Type B pancreatic cell (in vitro differentiated cells): ENCODE results near the gene ARIH1. TPM values are rescaled to one million over a fixed set of nuclear protein-coding genes. Genes with fewer than 3 reads are reported as not detected.

ENCODE experiments used
- DNase-seq: peaks from one replicate; pipeline ENCODE4 v3.0.0; 2021; ENCODE audit warnings: mixed read lengths; ENCODE audit not compliant: unreplicated experiment; ENCODE audit errors: extremely low spot score
- H3K27ac Mint-ChIP-seq: 2 replicates; pipeline ENCODE4 v1.8.0; 2021; ENCODE audit warnings: mild to moderate bottlenecking, mixed read lengths
- H3K27me3 Mint-ChIP-seq: 2 replicates; pipeline ENCODE4 v1.8.0; 2021; ENCODE audit warnings: mixed read lengths
- H3K36me3 Mint-ChIP-seq: 2 replicates; pipeline ENCODE4 v1.8.0; 2021; ENCODE audit warnings: mixed read lengths
- H3K4me1 Mint-ChIP-seq: one replicate; pipeline ENCODE4 v1.8.0; 2021; ENCODE audit warnings: mixed read lengths; ENCODE audit not compliant: unreplicated experiment
- H3K4me3 Mint-ChIP-seq: 2 replicates; pipeline ENCODE4 v1.8.0; 2021; ENCODE audit warnings: mild to moderate bottlenecking, mixed read lengths
- H3K9me3 Mint-ChIP-seq: 2 replicates; pipeline ENCODE4 v1.8.0; 2021; ENCODE audit warnings: mixed read lengths
- total RNA-seq: library from RNA; stranded (reverse); gene quantifications from 2 replicates; pipeline ENCODE4 v1.2.1, GENCODE V29; 2021; ENCODE audit warnings: low replicate concordance
- TF ChIP-seq, protein P1 (sequence below): fragments of 200-600 bp; sonication (generic); conservative IDR thresholded peaks from 2 replicates; pipeline ENCODE4 v1.5.0; 2021; ENCODE audit warnings: antibody characterized with exemption, mild to moderate bottlenecking

ARIH1 gene
- total RNA-seq, 1 donor from 2014 or later = 172 TPM

- H3K27ac Mint-ChIP-seq = no peak overlapping the region
- H3K27me3 Mint-ChIP-seq = peaks cover 18% of the 10 kb centered on the region
- H3K4me1 Mint-ChIP-seq = no peaks in the 10 kb centered on the region
- DNase-seq = no peak
- TF ChIP-seq, protein P1, sequence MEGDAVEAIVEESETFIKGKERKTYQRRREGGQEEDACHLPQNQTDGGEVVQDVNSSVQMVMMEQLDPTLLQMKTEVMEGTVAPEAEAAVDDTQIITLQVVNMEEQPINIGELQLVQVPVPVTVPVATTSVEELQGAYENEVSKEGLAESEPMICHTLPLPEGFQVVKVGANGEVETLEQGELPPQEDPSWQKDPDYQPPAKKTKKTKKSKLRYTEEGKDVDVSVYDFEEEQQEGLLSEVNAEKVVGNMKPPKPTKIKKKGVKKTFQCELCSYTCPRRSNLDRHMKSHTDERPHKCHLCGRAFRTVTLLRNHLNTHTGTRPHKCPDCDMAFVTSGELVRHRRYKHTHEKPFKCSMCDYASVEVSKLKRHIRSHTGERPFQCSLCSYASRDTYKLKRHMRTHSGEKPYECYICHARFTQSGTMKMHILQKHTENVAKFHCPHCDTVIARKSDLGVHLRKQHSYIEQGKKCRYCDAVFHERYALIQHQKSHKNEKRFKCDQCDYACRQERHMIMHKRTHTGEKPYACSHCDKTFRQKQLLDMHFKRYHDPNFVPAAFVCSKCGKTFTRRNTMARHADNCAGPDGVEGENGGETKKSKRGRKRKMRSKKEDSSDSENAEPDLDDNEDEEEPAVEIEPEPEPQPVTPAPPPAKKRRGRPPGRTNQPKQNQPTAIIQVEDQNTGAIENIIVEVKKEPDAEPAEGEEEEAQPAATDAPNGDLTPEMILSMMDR = no peak
- H3K36me3 Mint-ChIP-seq = no peaks in the 10 kb centered on the region
- H3K4me3 Mint-ChIP-seq = no peak overlapping the region
- no peaks in the 10 kb centered on the region for H3K9me3 Mint-ChIP-seq
Observed at GRCh38 chr15:72451224-72451623, 22.9 kb upstream of the ARIH1 start.

- no peaks in the 10 kb centered on the region for H3K9me3 Mint-ChIP-seq
Observed at GRCh38 chr15:72456684-72457083, 17.4 kb upstream of the ARIH1 start.

DNA sequence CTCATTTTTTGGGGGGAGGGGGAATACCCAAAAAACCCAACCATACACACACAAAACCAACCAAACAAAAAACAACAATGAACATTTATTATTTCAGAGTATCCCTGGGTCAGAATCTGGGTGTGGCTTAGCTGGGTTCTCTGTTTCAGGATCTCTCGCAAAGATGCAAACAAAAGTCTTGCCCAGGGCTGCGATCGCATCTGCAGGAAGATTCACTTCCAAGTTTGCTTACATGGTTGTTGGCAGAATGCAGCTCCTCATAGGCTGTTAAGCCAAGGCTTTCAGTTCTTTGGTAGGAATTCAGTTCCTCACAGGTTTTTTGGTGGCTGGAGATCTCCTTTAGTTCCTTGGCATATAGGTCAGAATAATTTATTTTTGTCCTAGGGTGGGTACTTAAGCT, 13.7 kb upstream of the ARIH1 start:
- DNase-seq = no peak
- no peak overlapping the region for H3K27ac Mint-ChIP-seq
- no peaks in the 10 kb centered on the region for H3K36me3 Mint-ChIP-seq
- peaks cover 2% of the 10 kb centered on the region for H3K27me3 Mint-ChIP-seq
- H3K4me3 Mint-ChIP-seq = no peak overlapping the region
- no peaks in the 10 kb centered on the region for H3K4me1 Mint-ChIP-seq
- no peaks in the 10 kb centered on the region for H3K9me3 Mint-ChIP-seq
- TF ChIP-seq, protein P1 = no peak

More at GRCh38 chr15:72456684-72457083, 17.4 kb upstream of the ARIH1 start:
- Mint-ChIP-seq H3K27me3 (peaks cover 16% of the 10 kb centered on the region), H3K4me1 (no peaks in the 10 kb centered on the region), H3K36me3 (no peaks in the 10 kb centered on the region), H3K4me3 (no peak overlapping the region), H3K27ac (no peak overlapping the region)
- no peak for DNase-seq
- TF ChIP-seq, protein P1 = no peak

DNA sequence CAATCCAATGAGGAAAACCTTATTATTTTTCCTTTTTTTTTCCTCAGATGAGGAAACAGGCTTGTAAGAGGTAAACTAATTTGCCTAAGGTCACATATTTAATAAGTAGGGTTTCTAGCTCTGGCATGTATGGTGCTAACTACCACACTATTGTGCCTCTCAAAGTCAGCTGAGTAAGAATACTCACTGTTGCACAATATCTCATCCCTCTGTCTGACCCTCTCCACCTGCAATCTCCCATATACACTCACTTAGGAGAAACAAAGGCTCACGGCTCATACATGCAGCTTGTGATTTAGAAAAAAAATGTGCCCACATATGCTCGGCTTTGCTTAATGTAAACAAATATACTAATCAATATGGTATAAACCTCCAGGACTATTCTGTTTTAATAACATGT, 10.4 kb upstream of the ARIH1 start:
- Mint-ChIP-seq H3K9me3 (no peaks in the 10 kb centered on the region), H3K36me3 (no peaks in the 10 kb centered on the region), H3K4me1 (no peaks in the 10 kb centered on the region), H3K27ac (no peak overlapping the region), H3K4me3 (no peak overlapping the region), H3K27me3 (peaks cover 2% of the 10 kb centered on the region)
- no peak for DNase-seq
- TF ChIP-seq, protein P1 = no peak

DNA sequence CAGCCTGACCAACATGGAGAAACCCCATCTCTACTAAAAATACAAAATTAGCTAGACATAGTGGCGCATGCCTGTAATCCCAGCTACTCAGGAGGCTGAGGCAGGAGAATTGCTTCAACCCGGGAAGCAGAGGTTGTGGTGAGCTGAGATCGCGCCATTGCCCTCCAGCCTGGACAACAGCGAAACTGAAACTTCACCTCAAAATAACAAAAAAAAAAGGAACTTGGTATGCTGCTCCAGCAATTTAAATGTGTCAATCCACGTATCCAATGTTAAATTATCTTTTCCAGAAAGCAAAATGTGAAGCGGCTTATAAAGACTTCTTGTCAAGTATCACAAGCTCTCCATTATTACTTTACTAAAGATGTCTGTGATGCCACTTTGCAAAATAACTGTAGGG, 9.9 kb upstream of the ARIH1 start:
- peaks cover 2% of the 10 kb centered on the region for H3K27me3 Mint-ChIP-seq
- TF ChIP-seq, protein P1 = no peak
- H3K27ac Mint-ChIP-seq = no peak overlapping the region
- no peaks in the 10 kb centered on the region for H3K36me3 Mint-ChIP-seq
- H3K9me3 Mint-ChIP-seq = no peaks in the 10 kb centered on the region
- no peaks in the 10 kb centered on the region for H3K4me1 Mint-ChIP-seq
- no peak for DNase-seq
- H3K4me3 Mint-ChIP-seq = no peak overlapping the region

- Mint-ChIP-seq H3K4me3 (no peak overlapping the region), H3K9me3 (no peaks in the 10 kb centered on the region), H3K27me3 (no peaks in the 10 kb centered on the region), H3K36me3 (no peaks in the 10 kb centered on the region), H3K27ac (no peak overlapping the region), H3K4me1 (peaks cover 3% of the 10 kb centered on the region)
- TF ChIP-seq, protein P1 = no peak
- DNase-seq = no peak
Observed at GRCh38 chr15:72468103-72468502, 6.0 kb upstream of the ARIH1 start.
